Measurements from ENCODE around the gene ACADL. TPM values are rescaled to one million over a fixed set of nuclear protein-coding genes. Genes with fewer than 3 reads are reported as not detected.

ACADL gene
- polyA plus RNA-seq, 1 experiment = not detected

- Histone ChIP-seq H3K27me3 (ENCODE audit: control insufficient read depth, insufficient read depth, low read length) (no peaks in the 10 kb centered on the region), H3K36me3 (ENCODE audit: control insufficient read depth, insufficient read depth, low read length) (no peaks in the 10 kb centered on the region), H3K4me3 (ENCODE audit: low read depth, low read length) (no peak overlapping the region)
- CTCF ChIA-PET = interaction anchor here (0.7 kb wide), 1 partner anchor 149 kb away, joined by 3 read pairs; no protein-coding TSS in a partner anchor
- no peak for DNase-seq (ENCODE audit: low read depth)
- TF ChIP-seq CTCF (IDR thresholded peaks at IDR 0.05; ENCODE audit: insufficient read depth, low read depth, low read length) = no peak
- POLR2A ChIA-PET = no interaction called here
Measured at GRCh38 chr2:210250622-210251021, 25.4 kb upstream of the ACADL start.

GRCh38 chr2:210233487-210233886 lies 8.2 kb upstream of the ACADL start:
- no peak for DNase-seq (ENCODE audit: low read depth)
- Histone ChIP-seq H3K27me3 (ENCODE audit: control insufficient read depth, insufficient read depth, low read length) (no peaks in the 10 kb centered on the region), H3K4me3 (ENCODE audit: low read depth, low read length) (no peak overlapping the region), H3K36me3 (ENCODE audit: control insufficient read depth, insufficient read depth, low read length) (no peaks in the 10 kb centered on the region)
- ChIA-PET CTCF (no interaction called here), POLR2A (no interaction called here)
- no peak for TF ChIP-seq CTCF (IDR thresholded peaks at IDR 0.05; ENCODE audit: insufficient read depth, low read depth, low read length)

- TF ChIP-seq CTCF (IDR thresholded peaks at IDR 0.05; ENCODE audit: insufficient read depth, low read depth, low read length) = no peak
- no peaks in the 10 kb centered on the region for H3K27me3 ChIP-seq (ENCODE audit: control insufficient read depth, insufficient read depth, low read length)
- ChIA-PET CTCF (no interaction called here), POLR2A (no interaction called here)
- no peak overlapping the region for H3K4me3 ChIP-seq (ENCODE audit: low read depth, low read length)
- no peaks in the 10 kb centered on the region for H3K36me3 ChIP-seq (ENCODE audit: control insufficient read depth, insufficient read depth, low read length)
- no peak for DNase-seq (ENCODE audit: low read depth)
Measured at GRCh38 chr2:210230984-210231383, 5.7 kb upstream of the ACADL start.

- DNase-seq (ENCODE audit: low read depth) = no peak
- no peak for TF ChIP-seq CTCF (IDR thresholded peaks at IDR 0.05; ENCODE audit: insufficient read depth, low read depth, low read length)
- no peaks in the 10 kb centered on the region for H3K27me3 ChIP-seq (ENCODE audit: control insufficient read depth, insufficient read depth, low read length)
- ChIA-PET CTCF (no interaction called here), POLR2A (no interaction called here)
- no peak overlapping the region for H3K4me3 ChIP-seq (ENCODE audit: low read depth, low read length)
- H3K36me3 ChIP-seq (ENCODE audit: control insufficient read depth, insufficient read depth, low read length) = no peaks in the 10 kb centered on the region
Measured at GRCh38 chr2:210230518-210230917, 5.3 kb upstream of the ACADL start.

- ChIA-PET POLR2A (no interaction called here), CTCF (no interaction called here)
- H3K27me3 ChIP-seq (ENCODE audit: control insufficient read depth, insufficient read depth, low read length) = no peaks in the 10 kb centered on the region
- no peak for DNase-seq (ENCODE audit: low read depth)
- no peak overlapping the region for H3K4me3 ChIP-seq (ENCODE audit: low read depth, low read length)
- H3K36me3 ChIP-seq (ENCODE audit: control insufficient read depth, insufficient read depth, low read length) = no peaks in the 10 kb centered on the region
- no peak for TF ChIP-seq CTCF (IDR thresholded peaks at IDR 0.05; ENCODE audit: insufficient read depth, low read depth, low read length)
Measured at GRCh38 chr2:210228586-210228985, 3.3 kb upstream of the ACADL start.

All from BJ (cell line).